K562 (cell line): Measurements from ENCODE around the gene POLR3H. TPM values are rescaled to one million over a fixed set of nuclear protein-coding genes. Genes with fewer than 3 reads are reported as not detected.

ENCODE experiments used
- CREB1 ChIP-seq, 2 experiments: sonication (generic) in 1 of 2; formaldehyde crosslinking in 1 of 2; IDR thresholded peaks; 2 replicates each; pipeline versions ENCODE4 v1.6.1 to v1.8.0; 2012 to 2022; ENCODE audit warnings: inconsistent platforms in 1 of 2, mild to moderate bottlenecking in 1 of 2, missing genetic modification reagents in 1 of 2, moderate library complexity in 1 of 2
- LARP7 ChIP-seq: fragments of 450-650 bp; IDR thresholded peaks from 2 replicates; pipeline ENCODE4 v1.6.1; 2016
- NCOA1 ChIP-seq: fragments of 450-650 bp; IDR thresholded peaks from 2 replicates; pipeline ENCODE4 v1.6.1; 2016; ENCODE audit warnings: low read depth
- NFE2 ChIP-seq: IDR thresholded peaks from 2 replicates; pipeline ENCODE4 v1.6.1; 2014; ENCODE audit warnings: antibody characterized with exemption, low read depth
- NFXL1 ChIP-seq: fragments of 450-650 bp; formaldehyde crosslinking; IDR thresholded peaks from 2 replicates; pipeline ENCODE4 v1.4.0; 2021; ENCODE audit warnings: mild to moderate bottlenecking
- PHF20 ChIP-seq: fragments of 450-650 bp; IDR thresholded peaks from 2 replicates; pipeline ENCODE4 v1.6.1; 2018; ENCODE audit not compliant: partially characterized antibody
- RFX5 ChIP-seq: IDR thresholded peaks from 2 replicates; pipeline ENCODE4 v1.6.1; 2011; ENCODE audit warnings: low read depth, mild to moderate bottlenecking, improper control_type of control experiment, low read length
- SIRT6 ChIP-seq: IDR thresholded peaks from one replicate; pipeline ENCODE4 v1.6.1; 2012; ENCODE audit warnings: low read depth, mild to moderate bottlenecking, control low read depth, inconsistent platforms, low read length, moderate library complexity
- SP1 ChIP-seq: sonication (generic); formaldehyde crosslinking; IDR thresholded peaks from 2 replicates; pipeline ENCODE4 v1.8.1; 2022; ENCODE audit warnings: mild to moderate bottlenecking, missing genetic modification reagents
- STAG1 ChIP-seq: sonication (generic); formaldehyde crosslinking; IDR thresholded peaks from 2 replicates; pipeline ENCODE4 v1.5.0; 2020; ENCODE audit warnings: missing genetic modification reagents, borderline replicate concordance
- XRCC3 ChIP-seq: fragments of 450-650 bp; IDR thresholded peaks from 2 replicates; pipeline ENCODE4 v1.6.1; 2017; ENCODE audit warnings: mild to moderate bottlenecking, moderate library complexity
- ZFP30 ChIP-seq: fragments of 250-450 bp; sonication (Bioruptor Pico); IDR thresholded peaks from 2 replicates; pipeline ENCODE4 v1.8.0; 2022; ENCODE audit warnings: moderate library complexity, mild to moderate bottlenecking, inconsistent platforms, borderline replicate concordance
- ZNF232 ChIP-seq: sonication (generic); formaldehyde crosslinking; IDR thresholded peaks from 2 replicates; pipeline ENCODE4 v1.8.0; 2022; ENCODE audit warnings: mild to moderate bottlenecking, missing genetic modification reagents
- ZNF41 ChIP-seq: fragments of 250-450 bp; sonication (Bioruptor Pico); conservative IDR thresholded peaks from 2 replicates; pipeline ENCODE4 v1.4.0; 2020; ENCODE audit warnings: mild to moderate bottlenecking
- ZNF561 ChIP-seq: fragments of 450-650 bp; formaldehyde crosslinking; conservative IDR thresholded peaks from 2 replicates; pipeline ENCODE4 v1.4.0; 2020; ENCODE audit warnings: mild to moderate bottlenecking, moderate library complexity
- ZNF717 ChIP-seq: fragments of 250-450 bp; sonication (Bioruptor Pico); IDR thresholded peaks from 2 replicates; pipeline ENCODE4 v1.5.0; 2021
- polyA plus RNA-seq, 8 experiments: library from polyadenylated mRNA; depleted of rRNA in 4 of 8; stranded (reverse) in 5 of 8; unstranded in 3 of 8; fragments of >200 nt; fragmentation: Nextera tagmentation in 2 of 8; fragmentation: Illumina TruSeq in 1 of 8; extraction: Ambion mirVana in 2 of 8; extraction: Trizol in 1 of 8; gene quantifications; 2 replicates each; pipeline versions ENCODE4 v1.2.1 to v1.2.3, GENCODE V29; 2011 to 2014; ENCODE audit warnings: inconsistent platforms in 1 of 8, missing spikeins in 1 of 8
- total RNA-seq, 7 experiments: library from RNA; depleted of rRNA in 6 of 7; stranded (reverse); fragments of >200 nt in 6 of 7; fragmentation: Illumina TruSeq in 2 of 7; extraction: Trizol in 2 of 7; gene quantifications; 2 replicates each; pipeline versions ENCODE4 v1.2.1 to v1.2.3, GENCODE V29; 2011 to 2021; ENCODE audit warnings: low replicate concordance in 1 of 7
- TF ChIP-seq, protein P1 (sequence below), 2 experiments: fragments of 450-650 bp in 1 of 2; sonication (generic) in 1 of 2; formaldehyde crosslinking in 1 of 2; IDR thresholded peaks in 1 of 2; conservative IDR thresholded peaks in 1 of 2; 2 replicates each; pipeline versions ENCODE4 v1.6.1 to v1.8.1; 2016 to 2023; ENCODE audit warnings: mild to moderate bottlenecking in 2 of 2, moderate library complexity in 2 of 2, inconsistent platforms in 1 of 2, missing genetic modification reagents in 1 of 2
- TF ChIP-seq, protein P2 (sequence below): sonication (generic); formaldehyde crosslinking; IDR thresholded peaks from 2 replicates; pipeline ENCODE4 v1.8.0; 2023; ENCODE audit warnings: mild to moderate bottlenecking, missing genetic modification reagents
- TF ChIP-seq, protein P3 (sequence below): fragments of 250-450 bp; sonication (Bioruptor Pico); IDR thresholded peaks from 2 replicates; pipeline ENCODE4 v1.5.0; 2020; ENCODE audit warnings: mild to moderate bottlenecking, borderline replicate concordance
- TF ChIP-seq, protein P4 (sequence below): sonication (generic); formaldehyde crosslinking; IDR thresholded peaks from 2 replicates; pipeline ENCODE4 v1.8.1; 2022; ENCODE audit warnings: missing genetic modification reagents
- TF ChIP-seq, protein P5 (sequence below): fragments of 250-450 bp; sonication (Bioruptor Pico); IDR thresholded peaks from 2 replicates; pipeline ENCODE4 v1.4.0; 2020; ENCODE audit warnings: mild to moderate bottlenecking

Gene POLR3H
- total and polyA plus RNA-seq, 9 of the 15 experiments (the other 6 are each of a cell fraction or from before 2014, with no cell fraction given), result 5.3 to 48.4 (median 22.2) TPM

DNA sequence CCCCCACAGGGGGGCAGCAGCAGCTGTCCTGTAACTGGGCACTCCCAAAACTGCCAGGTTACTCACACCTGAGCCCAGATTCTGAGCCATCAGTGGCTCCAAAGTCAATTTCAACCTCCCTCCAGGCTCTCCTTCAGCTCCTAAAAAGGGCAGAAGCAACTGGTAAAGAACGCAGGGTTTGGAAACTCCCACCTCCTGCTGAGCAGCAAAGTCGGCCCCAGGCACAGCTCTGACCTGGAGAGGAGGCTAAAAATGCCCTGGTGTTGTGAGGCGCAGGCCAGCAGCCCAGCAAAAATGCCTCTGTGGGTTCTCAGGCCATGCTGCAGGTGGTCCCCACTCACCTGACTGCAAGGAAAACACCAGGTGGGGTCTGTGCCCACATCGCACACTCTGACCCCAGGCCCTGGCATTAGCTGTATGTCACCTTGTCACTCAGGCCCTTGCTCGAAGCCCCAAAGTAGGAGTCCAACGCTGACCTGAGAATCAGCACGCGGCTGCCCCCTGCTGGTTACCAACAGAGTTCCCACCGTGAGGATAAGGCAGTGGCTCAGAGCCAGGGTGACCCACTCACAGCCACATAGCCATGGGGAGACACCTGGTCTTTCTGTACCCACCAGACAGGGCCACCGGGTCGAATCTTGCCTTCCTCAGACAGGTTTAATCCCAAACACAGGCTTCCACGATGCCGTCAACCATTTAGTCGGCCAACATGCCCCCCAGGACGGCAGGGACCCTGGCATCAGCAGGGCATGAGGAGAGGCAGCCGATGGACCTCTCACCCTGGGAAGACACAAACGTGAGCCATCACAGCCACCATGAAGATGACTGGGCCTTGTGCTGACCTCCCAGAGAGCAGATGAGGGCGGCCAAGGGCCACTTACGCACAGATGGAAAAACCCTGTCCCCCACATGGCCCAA is 11.1 kb downstream of the POLR3H start (continued):
- TF ChIP-seq, protein P1, sequence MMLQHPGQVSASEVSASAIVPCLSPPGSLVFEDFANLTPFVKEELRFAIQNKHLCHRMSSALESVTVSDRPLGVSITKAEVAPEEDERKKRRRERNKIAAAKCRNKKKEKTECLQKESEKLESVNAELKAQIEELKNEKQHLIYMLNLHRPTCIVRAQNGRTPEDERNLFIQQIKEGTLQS (IDR thresholded peaks at IDR 0.05), result no peak
- TF ChIP-seq, protein P1 (CRISPR knock-in tag; conservative IDR thresholded peaks at IDR 0.05), result no peak
- no peak for TF ChIP-seq PHF20
- TF ChIP-seq RFX5, result no peak
- TF ChIP-seq ZFP30, result no peak
- TF ChIP-seq SP1 (CRISPR knock-in tag), result no peak
- TF ChIP-seq ZNF561 (CRISPR knock-in tag), result no peak
- no peak for TF ChIP-seq NFXL1 (CRISPR knock-in tag)
- TF ChIP-seq, protein P2, sequence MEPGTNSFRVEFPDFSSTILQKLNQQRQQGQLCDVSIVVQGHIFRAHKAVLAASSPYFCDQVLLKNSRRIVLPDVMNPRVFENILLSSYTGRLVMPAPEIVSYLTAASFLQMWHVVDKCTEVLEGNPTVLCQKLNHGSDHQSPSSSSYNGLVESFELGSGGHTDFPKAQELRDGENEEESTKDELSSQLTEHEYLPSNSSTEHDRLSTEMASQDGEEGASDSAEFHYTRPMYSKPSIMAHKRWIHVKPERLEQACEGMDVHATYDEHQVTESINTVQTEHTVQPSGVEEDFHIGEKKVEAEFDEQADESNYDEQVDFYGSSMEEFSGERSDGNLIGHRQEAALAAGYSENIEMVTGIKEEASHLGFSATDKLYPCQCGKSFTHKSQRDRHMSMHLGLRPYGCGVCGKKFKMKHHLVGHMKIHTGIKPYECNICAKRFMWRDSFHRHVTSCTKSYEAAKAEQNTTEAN (CRISPR knock-in tag), result no peak
- TF ChIP-seq ZNF41 (CRISPR knock-in tag), result no peak
- no peak for TF ChIP-seq NCOA1
- TF ChIP-seq CREB1 (IDR thresholded peaks at IDR 0.05), result no peak
- no peak for TF ChIP-seq CREB1 (CRISPR knock-in tag; IDR thresholded peaks at IDR 0.05)
- TF ChIP-seq, protein P3, sequence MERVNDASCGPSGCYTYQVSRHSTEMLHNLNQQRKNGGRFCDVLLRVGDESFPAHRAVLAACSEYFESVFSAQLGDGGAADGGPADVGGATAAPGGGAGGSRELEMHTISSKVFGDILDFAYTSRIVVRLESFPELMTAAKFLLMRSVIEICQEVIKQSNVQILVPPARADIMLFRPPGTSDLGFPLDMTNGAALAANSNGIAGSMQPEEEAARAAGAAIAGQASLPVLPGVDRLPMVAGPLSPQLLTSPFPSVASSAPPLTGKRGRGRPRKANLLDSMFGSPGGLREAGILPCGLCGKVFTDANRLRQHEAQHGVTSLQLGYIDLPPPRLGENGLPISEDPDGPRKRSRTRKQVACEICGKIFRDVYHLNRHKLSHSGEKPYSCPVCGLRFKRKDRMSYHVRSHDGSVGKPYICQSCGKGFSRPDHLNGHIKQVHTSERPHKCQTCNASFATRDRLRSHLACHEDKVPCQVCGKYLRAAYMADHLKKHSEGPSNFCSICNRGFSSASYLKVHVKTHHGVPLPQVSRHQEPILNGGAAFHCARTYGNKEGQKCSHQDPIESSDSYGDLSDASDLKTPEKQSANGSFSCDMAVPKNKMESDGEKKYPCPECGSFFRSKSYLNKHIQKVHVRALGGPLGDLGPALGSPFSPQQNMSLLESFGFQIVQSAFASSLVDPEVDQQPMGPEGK, result no peak
- TF ChIP-seq, protein P4, sequence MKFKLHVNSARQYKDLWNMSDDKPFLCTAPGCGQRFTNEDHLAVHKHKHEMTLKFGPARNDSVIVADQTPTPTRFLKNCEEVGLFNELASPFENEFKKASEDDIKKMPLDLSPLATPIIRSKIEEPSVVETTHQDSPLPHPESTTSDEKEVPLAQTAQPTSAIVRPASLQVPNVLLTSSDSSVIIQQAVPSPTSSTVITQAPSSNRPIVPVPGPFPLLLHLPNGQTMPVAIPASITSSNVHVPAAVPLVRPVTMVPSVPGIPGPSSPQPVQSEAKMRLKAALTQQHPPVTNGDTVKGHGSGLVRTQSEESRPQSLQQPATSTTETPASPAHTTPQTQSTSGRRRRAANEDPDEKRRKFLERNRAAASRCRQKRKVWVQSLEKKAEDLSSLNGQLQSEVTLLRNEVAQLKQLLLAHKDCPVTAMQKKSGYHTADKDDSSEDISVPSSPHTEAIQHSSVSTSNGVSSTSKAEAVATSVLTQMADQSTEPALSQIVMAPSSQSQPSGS (CRISPR knock-in tag), result no peak
- no peak for TF ChIP-seq NFE2
- TF ChIP-seq XRCC3, result no peak
- no peak for TF ChIP-seq ZNF717 (CRISPR knock-in tag)
- peak; percentile 68; the same call in 1 of the 2 replicates for TF ChIP-seq STAG1 (CRISPR knock-in tag)
- TF ChIP-seq, protein P5, sequence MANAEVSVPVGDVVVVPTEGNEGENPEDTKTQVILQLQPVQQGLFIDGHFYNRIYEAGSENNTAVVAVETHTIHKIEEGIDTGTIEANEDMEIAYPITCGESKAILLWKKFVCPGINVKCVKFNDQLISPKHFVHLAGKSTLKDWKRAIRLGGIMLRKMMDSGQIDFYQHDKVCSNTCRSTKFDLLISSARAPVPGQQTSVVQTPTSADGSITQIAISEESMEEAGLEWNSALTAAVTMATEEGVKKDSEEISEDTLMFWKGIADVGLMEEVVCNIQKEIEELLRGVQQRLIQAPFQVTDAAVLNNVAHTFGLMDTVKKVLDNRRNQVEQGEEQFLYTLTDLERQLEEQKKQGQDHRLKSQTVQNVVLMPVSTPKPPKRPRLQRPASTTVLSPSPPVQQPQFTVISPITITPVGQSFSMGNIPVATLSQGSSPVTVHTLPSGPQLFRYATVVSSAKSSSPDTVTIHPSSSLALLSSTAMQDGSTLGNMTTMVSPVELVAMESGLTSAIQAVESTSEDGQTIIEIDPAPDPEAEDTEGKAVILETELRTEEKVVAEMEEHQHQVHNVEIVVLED (CRISPR knock-in tag), result no peak
- no peak for TF ChIP-seq ZNF232
- TF ChIP-seq SIRT6, result no peak
- TF ChIP-seq LARP7, result no peak
